A549 (cell line): ENCODE measurements around the gene EPN1. TPM values are rescaled to one million over a fixed set of nuclear protein-coding genes. Genes with fewer than 3 reads are reported as not detected.

Experiments
- ATAC-seq, 2 experiments: fragments of 200-7000 bp in 1 of 2; fragments of >200 bp in 1 of 2; cut with Nextera tagmentation in 1 of 2; cut with Tn5 transposase in 1 of 2; 3 replicates each; pipeline versions ENCODE4 v1.8.0 to v1.9.1; 2018 to 2020; ENCODE audit warnings: mild to moderate bottlenecking in 1 of 2, moderate library complexity in 1 of 2
- CTCF ChIA-PET: fragments of 300-600 bp; sonication (Branson Sonifier 250); formaldehyde crosslinking; extraction: SDS; loops from one replicate; lab custom pipeline; 2021; ENCODE audit warnings: antibody characterized with exemption, inconsistent platforms; lab: Yijun Ruan, JAX
- POLR2A ChIA-PET: fragments of 350-600 bp; formaldehyde crosslinking; extraction: SDS; loops from one replicate; lab custom pipeline; 2021; ENCODE audit warnings: antibody characterized with exemption, inconsistent platforms; lab: Yijun Ruan, JAX
- DNase-seq, 2 experiments: peaks; one replicate each; pipeline versions ENCODE4 v3.0.0 to v3.0.0-alpha.2; 2011 to 2016; ENCODE audit warnings: low read depth in 1 of 2, low spot score in 1 of 2
- FAIRE-seq: peaks from 2 replicates; lab custom pipeline; 2011; peaks lifted over from hg19 to GRCh38; lab: Jason Lieb, UNC
- H3K27ac ChIP-seq, 2 experiments: fragments of >200 bp; sonication (Bioruptor Twin); formaldehyde crosslinking; 3 replicates each; pipeline ENCODE4 v1.5.1; 2016 to 2017
- H3K4me1 ChIP-seq: fragments of >200 bp; sonication (Bioruptor Twin); formaldehyde crosslinking; 3 replicates; pipeline ENCODE4 v1.6.1; 2016
- H3K4me2 ChIP-seq: fragments of >200 bp; sonication (Bioruptor Twin); formaldehyde crosslinking; 3 replicates; pipeline ENCODE4 v1.6.1; 2016
- H3K4me3 ChIP-seq: fragments of >200 bp; sonication (Bioruptor Twin); formaldehyde crosslinking; 3 replicates; pipeline ENCODE4 v1.5.1; 2016
- H3K9me3 ChIP-seq: fragments of >200 bp; sonication (Bioruptor Twin); formaldehyde crosslinking; 3 replicates; pipeline ENCODE4 v1.6.1; 2016
- BHLHE40 ChIP-seq: IDR thresholded peaks from 2 replicates; pipeline ENCODE4 v1.6.1; 2012; ENCODE audit warnings: low read depth, low read length, inconsistent platforms
- CBX8 ChIP-seq: fragments of 200-600 bp; sonication (generic); IDR thresholded peaks from 2 replicates; pipeline ENCODE4 v1.6.1; 2016
- CHD4 ChIP-seq: fragments of 200-600 bp; sonication (generic); IDR thresholded peaks from 2 replicates; pipeline ENCODE4 v1.6.1; 2016; ENCODE audit warnings: antibody characterized with exemption, mild to moderate bottlenecking, borderline replicate concordance
- CTCF ChIP-seq: fragments of >200 bp; sonication (Bioruptor Twin); formaldehyde crosslinking; IDR thresholded peaks from 3 replicates; pipeline ENCODE4 v1.5.1; 2016
- E2F6 ChIP-seq: IDR thresholded peaks from 2 replicates; pipeline ENCODE4 v1.6.1; 2012; ENCODE audit warnings: low read depth, borderline replicate concordance
- EHF ChIP-seq: fragments of 250-450 bp; sonication (Bioruptor Pico); IDR thresholded peaks from 2 replicates; pipeline ENCODE4 v1.5.0; 2020; ENCODE audit warnings: mild to moderate bottlenecking
- ELK1 ChIP-seq: fragments of 150-350 bp; IDR thresholded peaks from 2 replicates; pipeline ENCODE4 v1.6.1; 2014; ENCODE audit warnings: low read depth, mild to moderate bottlenecking, low read length
- ESRRA ChIP-seq: fragments of 150-350 bp; IDR thresholded peaks from 2 replicates; pipeline ENCODE4 v1.6.1; 2014; ENCODE audit warnings: mild to moderate bottlenecking, low read length, borderline replicate concordance
- FOSL2 ChIP-seq, 2 experiments: fragments of 450-650 bp in 1 of 2; fragments of >200 bp in 1 of 2; sonication (Bioruptor Twin) in 1 of 2; formaldehyde crosslinking; IDR thresholded peaks; 2 replicates each; pipeline versions ENCODE4 v1.5.0 to v1.6.1; 2016 to 2020; ENCODE audit warnings: mild to moderate bottlenecking in 1 of 2, moderate library complexity in 1 of 2
- GATA3 ChIP-seq: IDR thresholded peaks from 2 replicates; pipeline ENCODE4 v1.6.1; 2012; ENCODE audit warnings: borderline replicate concordance
- HMGXB4 ChIP-seq: fragments of 250-450 bp; sonication (Bioruptor Pico); IDR thresholded peaks from 2 replicates; pipeline ENCODE4 v1.5.0; 2021; ENCODE audit warnings: mild to moderate bottlenecking, moderate library complexity, borderline replicate concordance
- HOXA7 ChIP-seq: fragments of 250-450 bp; sonication (Bioruptor Pico); IDR thresholded peaks from 2 replicates; pipeline ENCODE4 v1.5.0; 2020; ENCODE audit warnings: mild to moderate bottlenecking, moderate library complexity
- HOXB5 ChIP-seq: fragments of 250-450 bp; sonication (Bioruptor Pico); IDR thresholded peaks from 2 replicates; pipeline ENCODE4 v1.5.0; 2020; ENCODE audit warnings: mild to moderate bottlenecking, moderate library complexity
- JUNB ChIP-seq: fragments of >200 bp; sonication (Bioruptor Twin); formaldehyde crosslinking; IDR thresholded peaks from 2 replicates; pipeline ENCODE4 v1.6.1; 2016
- KDM5A ChIP-seq: fragments of 200-600 bp; sonication (generic); IDR thresholded peaks from 2 replicates; pipeline ENCODE4 v1.6.1; 2016; ENCODE audit warnings: antibody characterized with exemption, mild to moderate bottlenecking
- MAFK ChIP-seq: fragments of 450-650 bp; IDR thresholded peaks from 2 replicates; pipeline ENCODE4 v1.6.1; 2014; ENCODE audit not compliant: partially characterized antibody
- MAZ ChIP-seq: fragments of 150-350 bp; IDR thresholded peaks from 2 replicates; pipeline ENCODE4 v1.6.1; 2014; ENCODE audit warnings: antibody characterized with exemption, low read depth, low read length, borderline replicate concordance
- MYC ChIP-seq: IDR thresholded peaks from 2 replicates; pipeline ENCODE4 v1.6.1; 2012; ENCODE audit warnings: mild to moderate bottlenecking, inconsistent platforms, low read length, improper control_type of control experiment, borderline replicate concordance
- NFE2L2 ChIP-seq: fragments of 150-350 bp; conservative IDR thresholded peaks from 2 replicates; pipeline ENCODE4 v1.6.1; 2014; ENCODE audit warnings: low read length
- RAD21 ChIP-seq, 2 experiments: fragments of >200 bp in 1 of 2; sonication (Bioruptor Twin) in 1 of 2; formaldehyde crosslinking in 1 of 2; IDR thresholded peaks in 1 of 2; conservative IDR thresholded peaks in 1 of 2; 2 replicates in 1 of 2; 3 replicates in 1 of 2; pipeline ENCODE4 v1.6.1; 2012 to 2018; ENCODE audit warnings: inconsistent platforms in 1 of 2
- RCOR1 ChIP-seq: fragments of 150-350 bp; IDR thresholded peaks from 2 replicates; pipeline ENCODE4 v1.6.1; 2014; ENCODE audit warnings: antibody characterized with exemption, low read length, low read depth
- RFX5 ChIP-seq: fragments of 450-650 bp; IDR thresholded peaks from 2 replicates; pipeline ENCODE4 v1.7.1; 2014; ENCODE audit warnings: antibody characterized with exemption, mild to moderate bottlenecking, moderate library complexity
- RNF2 ChIP-seq: fragments of 200-600 bp; sonication (generic); IDR thresholded peaks from 2 replicates; pipeline ENCODE4 v1.6.1; 2016; ENCODE audit warnings: low read depth, mild to moderate bottlenecking, antibody characterized with exemption, moderate library complexity, borderline replicate concordance
- SREBF2 ChIP-seq: fragments of 450-650 bp; IDR thresholded peaks from 2 replicates; pipeline ENCODE4 v1.6.1; 2014; ENCODE audit warnings: mild to moderate bottlenecking, moderate library complexity
- TP53 ChIP-seq: fragments of 250-450 bp; sonication (Bioruptor Pico); IDR thresholded peaks from 2 replicates; pipeline ENCODE4 v1.5.0; 2021; ENCODE audit warnings: mild to moderate bottlenecking, moderate library complexity
- USF2 ChIP-seq: fragments of 450-650 bp; IDR thresholded peaks from 2 replicates; pipeline ENCODE4 v1.6.1; 2014; ENCODE audit warnings: antibody characterized with exemption
- ZC3H11A ChIP-seq: fragments of 450-650 bp; IDR thresholded peaks from 2 replicates; pipeline ENCODE4 v1.6.1; 2014; ENCODE audit warnings: antibody characterized with exemption, mild to moderate bottlenecking
- ZSCAN20 ChIP-seq: fragments of 250-450 bp; sonication (Bioruptor Pico); IDR thresholded peaks from 2 replicates; pipeline ENCODE4 v1.8.0; 2022; ENCODE audit warnings: mild to moderate bottlenecking, moderate library complexity
- WGBS: methylation state at CpG from one replicate; pipeline ENCODE4 v1.1.6; 2017; ENCODE audit errors: missing lambda C conversion rate; 5-methylcytosine and 5-hydroxymethylcytosine counted together
- polyA plus RNA-seq, 4 experiments: library from polyadenylated mRNA; depleted of rRNA in 3 of 4; stranded (reverse); fragments of >200 nt; fragmentation: RNase III in 1 of 4; extraction: RNeasy Plus Mini Kit Qiagen cat#74134 plus additional on column Dnase treatment in 1 of 4; gene quantifications; 2 replicates in 3 of 4; 3 replicates in 1 of 4; pipeline ENCODE4 v1.2.3, GENCODE V29; 2011 to 2017

Gene EPN1
- polyA plus RNA-seq, 2 of the 4 experiments (the other 2 are of a cell fraction): 43.7 to 139 TPM

GRCh38 chr19:55681131-55682092, 6.4 kb downstream of the EPN1 start:
- Histone ChIP-seq H3K4me1 (peaks cover 11% of the 10 kb centered on the region), H3K9me3 (no peaks in the 10 kb centered on the region), H3K4me2 (no peak overlapping the region), H3K27ac (no peak overlapping the region), H3K4me3 (no peak overlapping the region)
- ChIA-PET CTCF (interaction anchor here (0.6 to 1.8 kb wide), 4 partner anchors 10 to 565 kb away, joined by 3 to 5 read pairs (median 4); no protein-coding TSS in a partner anchor), POLR2A (interaction anchor here (1.3 kb wide), 1 partner anchor 27 kb away, joined by 3 read pairs; the partner anchor contains the start of gene U2AF2)
- no peak for DNase-seq
- WGBS: 91% methylated on average over 9 of the region's 9 CpGs
- no peak for FAIRE-seq
- ATAC-seq: no peak
- TF ChIP-seq CHD4: no peak
- no peak for TF ChIP-seq MAZ
- TF ChIP-seq SREBF2: no peak
- no peak for TF ChIP-seq TP53 (CRISPR knock-in tag)
- TF ChIP-seq ELK1: no peak
- no peak for TF ChIP-seq ZC3H11A
- TF ChIP-seq RAD21 (conservative IDR thresholded peaks at IDR 0.05 in 1 of 2, IDR thresholded peaks at IDR 0.05 in 1 of 2): no peak
- no peak for TF ChIP-seq BHLHE40
- no peak for TF ChIP-seq NFE2L2
- no peak for TF ChIP-seq HOXB5 (CRISPR knock-in tag)
- no peak for TF ChIP-seq E2F6
- TF ChIP-seq CBX8: no peak
- TF ChIP-seq MYC: no peak
- TF ChIP-seq HOXA7 (CRISPR knock-in tag): no peak
- TF ChIP-seq KDM5A: no peak
- no peak for TF ChIP-seq RNF2
- TF ChIP-seq CTCF: no peak
- TF ChIP-seq EHF (CRISPR knock-in tag): no peak
- TF ChIP-seq ZSCAN20 (CRISPR knock-in tag): no peak
- TF ChIP-seq GATA3: no peak

GRCh38 chr19:55683449-55684261, 8.6 kb downstream of the EPN1 start:
- CTCF ChIA-PET: interaction anchor here (1.0 to 1.8 kb wide), 4 partner anchors 12 to 383 kb away, joined by 3 to 6 read pairs (median 4); no protein-coding TSS in a partner anchor
- TF ChIP-seq HOXA7 (CRISPR knock-in tag): no peak
- no peak for TF ChIP-seq RFX5
- TF ChIP-seq MAFK: no peak
- TF ChIP-seq RAD21 (conservative IDR thresholded peaks at IDR 0.05 in 1 of 2, IDR thresholded peaks at IDR 0.05 in 1 of 2): no peak
- no peak for TF ChIP-seq ZSCAN20 (CRISPR knock-in tag)
- no peak for TF ChIP-seq HMGXB4 (CRISPR knock-in tag)
- no peak for TF ChIP-seq ESRRA
- no peak for TF ChIP-seq JUNB
- no peak for TF ChIP-seq HOXB5 (CRISPR knock-in tag)
- TF ChIP-seq FOSL2 (IDR thresholded peaks at IDR 0.05): no peak
- no peak for TF ChIP-seq FOSL2 (CRISPR knock-in tag; IDR thresholded peaks at IDR 0.05)
- no peak for TF ChIP-seq RCOR1
- no peak for TF ChIP-seq MYC
- no peak for TF ChIP-seq USF2
- FAIRE-seq (no peak), DNase-seq (no peak), ATAC-seq (no peak)
- POLR2A ChIA-PET: no interaction called here
- Histone ChIP-seq H3K27ac (no peak overlapping the region), H3K9me3 (no peaks in the 10 kb centered on the region), H3K4me3 (no peak overlapping the region), H3K4me2 (no peak overlapping the region), H3K4me1 (no peaks in the 10 kb centered on the region)
- 90% methylated on average over 22 of the region's 22 CpGs for WGBS
